WERI-Rb-1 (cell line): ENCODE measurements around the gene NLGN1.

Experiments used
- DNase-seq: peaks from one replicate; pipeline ENCODE4 v3.0.0-alpha.2; 2020
- H3K27ac ChIP-seq: fragments of 250-450 bp; sonication (Bioruptor Pico); 2 replicates; pipeline ENCODE4 v1.5.1; 2020; ENCODE audit warnings: mild to moderate bottlenecking, moderate library complexity
- H3K27me3 ChIP-seq: fragments of 250-450 bp; sonication (Bioruptor Pico); 2 replicates; pipeline ENCODE4 v1.5.1; 2021; ENCODE audit warnings: mild to moderate bottlenecking, low read depth, moderate library complexity; ENCODE audit not compliant: insufficient read depth, severe bottlenecking
- H3K36me3 ChIP-seq: fragments of 250-450 bp; sonication (Bioruptor Pico); 2 replicates; pipeline ENCODE4 v1.5.1; 2020; ENCODE audit warnings: mild to moderate bottlenecking, moderate library complexity
- H3K4me3 ChIP-seq: 2 replicates; pipeline ENCODE4 v1.5.1; 2011; ENCODE audit warnings: low read depth, mild to moderate bottlenecking, control low read depth, low read length
- H3K9me3 ChIP-seq: fragments of 250-450 bp; sonication (Bioruptor Pico); 2 replicates; pipeline ENCODE4 v1.5.1; 2021; ENCODE audit warnings: mild to moderate bottlenecking, moderate library complexity; ENCODE audit not compliant: severe bottlenecking
- CTCF ChIP-seq: IDR thresholded peaks from 2 replicates; pipeline ENCODE4 v1.5.1; 2011; ENCODE audit warnings: low read depth, mild to moderate bottlenecking, control low read depth, inconsistent platforms, low read length

The NLGN1 gene

GRCh38 chr3:174132421-174133042 is 735.0 kb downstream of the NLGN1 start:
- Histone ChIP-seq H3K9me3 (no peaks in the 10 kb centered on the region), H3K27me3 (no peaks in the 10 kb centered on the region), H3K4me3 (no peak overlapping the region), H3K27ac (no peak overlapping the region), H3K36me3 (no peaks in the 10 kb centered on the region)
- DNase-seq: no peak
- TF ChIP-seq CTCF: no peak

GRCh38 chr3:174146008-174146407 is 748.5 kb downstream of the NLGN1 start:
- H3K9me3 ChIP-seq: no peaks in the 10 kb centered on the region
- no peaks in the 10 kb centered on the region for H3K36me3 ChIP-seq
- no peaks in the 10 kb centered on the region for H3K27me3 ChIP-seq
- H3K4me3 ChIP-seq: no peak overlapping the region
- DNase-seq: no peak
- no peak overlapping the region for H3K27ac ChIP-seq
- TF ChIP-seq CTCF: no peak

GRCh38 chr3:174147798-174148197 is 750.3 kb downstream of the NLGN1 start:
- Histone ChIP-seq H3K9me3 (no peaks in the 10 kb centered on the region), H3K4me3 (no peak overlapping the region), H3K27ac (no peak overlapping the region), H3K27me3 (no peaks in the 10 kb centered on the region), H3K36me3 (no peaks in the 10 kb centered on the region)
- no peak for DNase-seq
- no peak for TF ChIP-seq CTCF

GRCh38 chr3:174153871-174154270 is 756.3 kb downstream of the NLGN1 start:
- Histone ChIP-seq H3K9me3 (no peaks in the 10 kb centered on the region), H3K36me3 (no peaks in the 10 kb centered on the region), H3K4me3 (no peak overlapping the region), H3K27me3 (no peaks in the 10 kb centered on the region), H3K27ac (no peak overlapping the region)
- TF ChIP-seq CTCF: no peak
- DNase-seq: no peak

- Histone ChIP-seq H3K36me3 (no peaks in the 10 kb centered on the region), H3K27ac (no peak overlapping the region), H3K4me3 (no peak overlapping the region), H3K9me3 (no peaks in the 10 kb centered on the region), H3K27me3 (no peaks in the 10 kb centered on the region)
- no peak for DNase-seq
- TF ChIP-seq CTCF: no peak
Measured at GRCh38 chr3:174156200-174156599, 758.7 kb downstream of the NLGN1 start.

- no peaks in the 10 kb centered on the region for H3K9me3 ChIP-seq
- no peak overlapping the region for H3K27ac ChIP-seq
- no peaks in the 10 kb centered on the region for H3K27me3 ChIP-seq
- no peak for TF ChIP-seq CTCF
- no peaks in the 10 kb centered on the region for H3K36me3 ChIP-seq
- DNase-seq: no peak
- H3K4me3 ChIP-seq: no peak overlapping the region
Measured at GRCh38 chr3:174158674-174159073, 761.1 kb downstream of the NLGN1 start.
